OCI-LY3 (cell line): ENCODE measurements around the gene NR0B2.

ENCODE experiments used
- H2AFZ ChIP-seq: fragments of 200-600, 300-600 bp; shearing (Covaris generic); 2 replicates; pipeline ENCODE4 v1.6.0; 2014; ENCODE audit warnings: antibody characterized with exemption, low read depth, low read length
- H3K27ac ChIP-seq: fragments of 200-600, 300-600 bp; sonication (generic); 2 replicates; pipeline ENCODE4 v1.5.1; 2014; ENCODE audit warnings: mild to moderate bottlenecking, low read length, moderate library complexity, mixed read lengths
- H3K27me3 ChIP-seq: fragments of 200-600, 300-600 bp; sonication (generic); 2 replicates; pipeline ENCODE4 v1.6.1; 2014; ENCODE audit warnings: low read depth, low read length, mixed read lengths
- H3K36me3 ChIP-seq: fragments of 200-600, 300-600 bp; sonication (generic); replicated peaks from 2 replicates; pipeline ENCODE3; 2014; ENCODE audit warnings: low read depth, low read length, mixed read lengths
- H3K4me1 ChIP-seq: fragments of 300-600, 200-600 bp; sonication (generic); 2 replicates; pipeline ENCODE4 v1.6.1; 2014; ENCODE audit warnings: low read length, mixed read lengths
- H3K4me2 ChIP-seq: fragments of 200-600, 300-600 bp; sonication (generic); 2 replicates; pipeline ENCODE4 v1.6.1; 2014; ENCODE audit warnings: low read length, mixed read lengths
- H3K4me3 ChIP-seq: fragments of 300-600, 200-600 bp; sonication (generic); 2 replicates; pipeline ENCODE4 v1.5.1; 2014; ENCODE audit warnings: antibody characterized with exemption, mild to moderate bottlenecking, low read length, moderate library complexity
- H3K79me2 ChIP-seq: fragments of 300-600, 200-600 bp; shearing (Covaris generic); 2 replicates; pipeline ENCODE4 v1.6.1; 2014; ENCODE audit warnings: mild to moderate bottlenecking, low read length, mixed read lengths
- H3K9ac ChIP-seq: fragments of 300-600, 200-600 bp; shearing (Covaris generic); 2 replicates; pipeline ENCODE4 v1.6.0; 2014; ENCODE audit warnings: mild to moderate bottlenecking, low read length, moderate library complexity
- H3K9me3 ChIP-seq: fragments of 200-600, 300-600 bp; shearing (Covaris generic); 2 replicates; pipeline ENCODE4 v1.6.1; 2014; ENCODE audit warnings: low read length, mixed read lengths; ENCODE audit not compliant: insufficient read depth
- H4K20me1 ChIP-seq: fragments of 200-600, 300-600 bp; sonication (generic); 2 replicates; pipeline ENCODE4 v1.6.1; 2016; ENCODE audit warnings: low read length, mixed read lengths; ENCODE audit not compliant: insufficient read depth
- EZH2phosphoT487 ChIP-seq: fragments of 200-600 bp; shearing (Covaris generic); IDR thresholded peaks from 2 replicates; pipeline ENCODE4 v1.6.1; 2018; ENCODE audit warnings: antibody characterized with exemption, mixed run types, low read depth
- TF ChIP-seq, protein P1 (sequence below): fragments of 200-600, 300-600 bp; sonication (generic); IDR thresholded peaks from 2 replicates; pipeline ENCODE4 v1.5.1; 2014; ENCODE audit warnings: antibody characterized with exemption, low read length, low read depth

Gene NR0B2

DNA sequence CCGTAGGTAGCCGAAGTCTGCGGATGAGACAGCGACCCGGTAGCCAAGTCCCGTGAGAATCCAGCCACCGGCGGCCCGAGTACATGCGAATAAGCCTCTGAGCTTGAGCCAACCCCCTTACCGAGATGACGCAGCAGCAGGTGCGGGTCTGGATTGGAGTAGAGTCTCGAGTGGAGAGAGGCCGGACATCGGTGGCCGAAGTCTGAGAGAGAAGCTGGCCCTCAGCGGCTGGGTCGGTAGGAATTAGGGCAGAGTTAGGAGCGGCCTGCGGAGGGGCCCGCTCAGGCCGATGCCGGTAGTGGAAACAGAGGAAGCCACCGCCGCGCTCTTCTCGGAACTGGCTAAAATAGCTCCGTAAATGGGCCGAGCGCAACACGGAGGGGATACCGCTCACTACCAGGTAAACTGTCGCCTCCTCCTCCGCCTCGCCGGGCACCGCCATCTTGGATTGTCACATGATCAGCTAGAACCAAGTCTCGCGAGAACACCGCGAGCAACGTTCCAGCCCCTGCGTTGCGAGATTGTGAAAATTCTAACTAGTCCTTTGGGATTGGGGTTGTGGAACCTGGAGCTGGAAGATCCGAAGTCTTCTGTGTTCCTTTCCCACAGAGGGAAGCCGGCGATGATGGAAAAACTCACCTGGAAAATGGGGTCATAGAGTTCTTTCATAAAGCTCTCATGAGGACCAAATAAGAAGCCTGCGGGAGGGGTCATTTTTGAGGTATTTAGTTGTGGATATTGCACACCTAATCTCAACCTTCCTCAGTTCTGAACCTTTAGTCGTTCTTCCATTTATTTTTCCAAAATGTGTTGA is 13.6 kb downstream of the NR0B2 start, which contains the start of gene GPATCH3:
TSS of gene GPATCH3 (minus strand) at position 467 of the 814 bp plus-strand sequence. CDS start at position 442, 25 bp downstream.
- H3K27me3 ChIP-seq, result no peaks in the 10 kb centered on the region
- H3K4me2 ChIP-seq, result peak within 1 kb of the TSS; percentile 79
- no peaks in the 10 kb centered on the region for H4K20me1 ChIP-seq
- no peaks in the 10 kb centered on the region for H3K36me3 ChIP-seq
- peak within 1 kb of the TSS; percentile 98 for H3K4me3 ChIP-seq
- peak within 1 kb of the TSS; percentile 44 for H3K27ac ChIP-seq
- no peaks in the 10 kb centered on the region for H3K9me3 ChIP-seq
- peaks cover 16% of the 10 kb centered on the region for H3K79me2 ChIP-seq
- H2AFZ ChIP-seq, result peak within 1 kb of the TSS; percentile 98
- peaks cover 12% of the 10 kb centered on the region for H3K4me1 ChIP-seq
- H3K9ac ChIP-seq, result peak within 1 kb of the TSS; percentile 82
- no peak for TF ChIP-seq EZH2phosphoT487
- TF ChIP-seq, protein P1, sequence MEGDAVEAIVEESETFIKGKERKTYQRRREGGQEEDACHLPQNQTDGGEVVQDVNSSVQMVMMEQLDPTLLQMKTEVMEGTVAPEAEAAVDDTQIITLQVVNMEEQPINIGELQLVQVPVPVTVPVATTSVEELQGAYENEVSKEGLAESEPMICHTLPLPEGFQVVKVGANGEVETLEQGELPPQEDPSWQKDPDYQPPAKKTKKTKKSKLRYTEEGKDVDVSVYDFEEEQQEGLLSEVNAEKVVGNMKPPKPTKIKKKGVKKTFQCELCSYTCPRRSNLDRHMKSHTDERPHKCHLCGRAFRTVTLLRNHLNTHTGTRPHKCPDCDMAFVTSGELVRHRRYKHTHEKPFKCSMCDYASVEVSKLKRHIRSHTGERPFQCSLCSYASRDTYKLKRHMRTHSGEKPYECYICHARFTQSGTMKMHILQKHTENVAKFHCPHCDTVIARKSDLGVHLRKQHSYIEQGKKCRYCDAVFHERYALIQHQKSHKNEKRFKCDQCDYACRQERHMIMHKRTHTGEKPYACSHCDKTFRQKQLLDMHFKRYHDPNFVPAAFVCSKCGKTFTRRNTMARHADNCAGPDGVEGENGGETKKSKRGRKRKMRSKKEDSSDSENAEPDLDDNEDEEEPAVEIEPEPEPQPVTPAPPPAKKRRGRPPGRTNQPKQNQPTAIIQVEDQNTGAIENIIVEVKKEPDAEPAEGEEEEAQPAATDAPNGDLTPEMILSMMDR, result no peak

DNA sequence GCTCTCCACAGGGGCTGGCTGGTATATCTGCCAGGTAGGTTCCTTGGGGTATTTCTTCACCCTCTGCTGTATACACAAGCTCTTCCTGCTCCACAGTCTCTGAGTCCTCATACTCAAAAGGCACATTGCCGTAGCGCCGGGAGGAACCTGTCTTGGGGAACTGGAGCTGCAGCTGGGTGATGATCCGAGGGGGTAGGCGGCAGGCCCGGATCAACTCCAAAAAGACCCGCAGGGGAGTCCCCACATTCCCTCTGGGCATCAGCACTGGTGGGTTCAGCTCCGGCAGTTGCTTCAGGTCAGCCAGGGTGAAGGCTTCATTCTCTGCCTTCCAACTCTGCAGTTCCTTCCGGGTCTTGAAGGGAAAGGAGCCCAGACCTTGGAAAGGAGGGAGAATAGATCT is 16.4 kb downstream of the NR0B2 start:
- H3K79me2 ChIP-seq, result peaks cover 16% of the 10 kb centered on the region
- no peak overlapping the region for H3K27ac ChIP-seq
- no peak overlapping the region for H3K4me2 ChIP-seq
- no peaks in the 10 kb centered on the region for H4K20me1 ChIP-seq
- no peaks in the 10 kb centered on the region for H3K27me3 ChIP-seq
- no peak overlapping the region for H3K9ac ChIP-seq
- H3K4me1 ChIP-seq, result peaks cover 12% of the 10 kb centered on the region
- no peak overlapping the region for H3K4me3 ChIP-seq
- H3K9me3 ChIP-seq, result no peaks in the 10 kb centered on the region
- TF ChIP-seq, protein P1, result no peak
- TF ChIP-seq EZH2phosphoT487, result no peak
- no peaks in the 10 kb centered on the region for H3K36me3 ChIP-seq
- no peak overlapping the region for H2AFZ ChIP-seq

DNA sequence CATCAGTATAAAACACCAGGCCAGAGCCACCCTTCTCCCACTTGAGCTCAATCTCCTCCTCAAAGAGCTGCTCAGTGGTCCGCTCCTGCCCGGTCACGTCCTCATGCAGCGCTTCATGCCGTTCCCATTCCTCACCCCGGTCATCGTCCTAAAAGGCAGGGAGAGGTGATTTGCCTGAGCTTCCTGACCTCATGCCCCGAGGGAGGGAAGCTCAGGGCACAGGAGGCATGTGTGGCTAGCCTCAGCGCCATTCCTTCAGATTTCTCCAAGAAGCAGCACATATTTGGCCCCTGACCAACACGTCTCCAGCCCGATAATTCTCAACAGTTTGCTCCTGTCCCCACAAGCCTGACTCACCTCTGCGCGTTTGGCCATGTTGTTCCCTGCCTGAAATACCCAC is 19.5 kb downstream of the NR0B2 start:
- H3K79me2 ChIP-seq, result peaks cover 15% of the 10 kb centered on the region
- H3K36me3 ChIP-seq, result no peaks in the 10 kb centered on the region
- H3K4me3 ChIP-seq, result no peak overlapping the region
- H3K9ac ChIP-seq, result no peak overlapping the region
- peaks cover 6% of the 10 kb centered on the region for H3K4me1 ChIP-seq
- H3K9me3 ChIP-seq, result no peaks in the 10 kb centered on the region
- no peak overlapping the region for H2AFZ ChIP-seq
- no peak overlapping the region for H3K4me2 ChIP-seq
- TF ChIP-seq, protein P1, result no peak
- TF ChIP-seq EZH2phosphoT487, result no peak
- no peaks in the 10 kb centered on the region for H3K27me3 ChIP-seq
- H3K27ac ChIP-seq, result no peak overlapping the region
- no peaks in the 10 kb centered on the region for H4K20me1 ChIP-seq

DNA sequence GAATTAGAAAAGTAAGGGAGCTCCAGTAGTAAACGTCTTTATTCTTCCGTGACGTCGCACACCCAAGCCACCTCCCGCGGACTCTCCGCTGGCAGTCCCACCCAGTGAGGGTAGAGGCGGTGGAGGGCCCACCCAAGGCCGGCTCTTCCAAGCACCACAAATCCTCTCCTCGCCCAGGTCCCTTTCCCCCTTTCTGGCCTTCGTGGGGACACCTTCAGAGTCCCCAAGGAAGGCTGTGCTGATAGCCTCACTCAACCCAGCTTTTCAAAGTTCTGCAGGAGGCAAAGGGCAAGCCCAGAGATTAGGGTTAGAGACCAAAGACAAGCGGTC is 23.3 kb downstream of the NR0B2 start:
- Histone ChIP-seq H2AFZ (peak overlapping the region; percentile 84), H3K27ac (peak overlapping the region; percentile 43), H3K36me3 (peaks cover 10% of the 10 kb centered on the region)

More for the DNA sequence above, 23.3 kb downstream of the NR0B2 start:
- Histone ChIP-seq H3K9me3 (no peaks in the 10 kb centered on the region), H3K4me3 (peak overlapping the region; percentile 97), H3K4me1 (peaks cover 9% of the 10 kb centered on the region), H3K4me2 (peak overlapping the region; percentile 73), H3K27me3 (no peaks in the 10 kb centered on the region), H4K20me1 (no peaks in the 10 kb centered on the region), H3K9ac (peak overlapping the region; percentile 79), H3K79me2 (peaks cover 18% of the 10 kb centered on the region)
- no peak for TF ChIP-seq EZH2phosphoT487
- TF ChIP-seq, protein P1, result no peak
